GM19468 (cell line): ENCODE results near the gene CLIP3.
"Not testable (repeated sequence)": the region's sequence is repeated elsewhere in the genome, so short reads cannot be mapped to it uniquely, and the experiment has no call there.

Source experiments
- ATAC-seq: cut with Tn5 transposase; IDR thresholded peaks from one replicate; pipeline ENCODE4 v1.9.1; 2021; ENCODE audit warnings: mild to moderate bottlenecking, moderate library complexity, moderate number of reproducible peaks; ENCODE audit not compliant: unreplicated experiment; ENCODE audit errors: extremely low read depth

CLIP3 gene

GRCh38 chr19:35983177-35983576, 49.5 kb downstream of the CLIP3 start:
- no peak for ATAC-seq

GRCh38 chr19:35980997-35981396, 51.7 kb downstream of the CLIP3 start:
- not testable (repeated sequence) for ATAC-seq

- no peak for ATAC-seq
These were observed 53.8 kb downstream of the CLIP3 start for GRCh38 chr19:35978832-35979365.

- ATAC-seq = no peak
These were observed 54.4 kb downstream of the CLIP3 start for GRCh38 chr19:35978271-35978670.

- ATAC-seq = no peak
These were observed 55.0 kb downstream of the CLIP3 start for GRCh38 chr19:35977446-35978222.

- ATAC-seq = no peak
These were observed 57.0 kb downstream of the CLIP3 start for GRCh38 chr19:35975608-35976214.

GRCh38 chr19:35973487-35973886, 59.2 kb downstream of the CLIP3 start:
- ATAC-seq = no peak

- no peak for ATAC-seq
These were observed 65.9 kb downstream of the CLIP3 start for GRCh38 chr19:35966771-35967170.
